HG02981 (cell line): ENCODE results near the gene PSMD7.
"Not testable (repeated sequence)": the region's sequence is repeated elsewhere in the genome, so short reads cannot be mapped to it uniquely, and the experiment has no call there.

Source experiments
- ATAC-seq: cut with Tn5 transposase; IDR thresholded peaks from one replicate; pipeline ENCODE4 v1.9.1; 2021; ENCODE audit warnings: mild to moderate bottlenecking, moderate library complexity; ENCODE audit not compliant: unreplicated experiment

PSMD7 gene

GRCh38 chr16:74353038-74353437 is 56.4 kb downstream of the PSMD7 start:
- not testable (repeated sequence) for ATAC-seq
